ENCODE results near the gene CDH4.

GRCh38 chr20:61937963-61938838 lies 686.1 kb downstream of the CDH4 start:
- TF ChIP-seq POLR2A (IDR thresholded peaks at IDR 0.05) (no peak), CTCF (IDR thresholded peaks at IDR 0.05) (no peak)
